Brain microvascular endothelial cell (primary cell): ENCODE results near the gene ARSG.

Source experiments
- DNase-seq: peaks from one replicate; pipeline ENCODE4 v3.0.0-alpha.2; 2020
- H3K27ac ChIP-seq: fragments of 250-450 bp; sonication (Bioruptor Pico); 2 replicates; pipeline ENCODE4 v1.5.1; 2020; ENCODE audit warnings: mild to moderate bottlenecking, moderate library complexity
- H3K27me3 ChIP-seq: fragments of 250-450 bp; sonication (Bioruptor Pico); replicated peaks from 2 replicates; pipeline ENCODE4 v1.5.1; 2020; ENCODE audit warnings: mild to moderate bottlenecking
- H3K36me3 ChIP-seq: fragments of 250-450 bp; sonication (Bioruptor Pico); replicated peaks from 2 replicates; pipeline ENCODE4 v1.5.1; 2020; ENCODE audit warnings: mild to moderate bottlenecking
- H3K4me3 ChIP-seq: 2 replicates; pipeline ENCODE4 v1.5.1; 2011; ENCODE audit warnings: low read depth, mild to moderate bottlenecking, control low read depth, low read length, moderate library complexity
- CTCF ChIP-seq: IDR thresholded peaks from 2 replicates; pipeline ENCODE4 v1.5.1; 2011; ENCODE audit warnings: low read depth, mild to moderate bottlenecking, moderate library complexity, low read length, control low read depth, inconsistent platforms; ENCODE audit errors: missing control alignments
- in situ Hi-C: cut with HindIII; loops from 2 replicates; pipeline ENCODE4 v1.10.0; 2017; ENCODE audit warnings: low sequenced_read_pairs, low pct_ligation_motif_present

Gene ARSG

GRCh38 chr17:68288375-68288774 is 2.9 kb upstream of the ARSG start:
- in situ Hi-C loops: no loop called here
- H3K36me3 ChIP-seq: no peaks in the 10 kb centered on the region
- H3K27me3 ChIP-seq: no peaks in the 10 kb centered on the region
- H3K27ac ChIP-seq: no peak overlapping the region
- DNase-seq: peak; percentile 22
- no peak overlapping the region for H3K4me3 ChIP-seq
- no peak for TF ChIP-seq CTCF

GRCh38 chr17:68288804-68289203 is 2.5 kb upstream of the ARSG start:
- Histone ChIP-seq H3K36me3 (no peaks in the 10 kb centered on the region), H3K27ac (no peak overlapping the region), H3K27me3 (no peaks in the 10 kb centered on the region), H3K4me3 (no peak overlapping the region)
- in situ Hi-C loops: no loop called here
- peak; percentile 17 for TF ChIP-seq CTCF
- DNase-seq: no peak

- no peak for DNase-seq
- Histone ChIP-seq H3K36me3 (no peaks in the 10 kb centered on the region), H3K27me3 (no peaks in the 10 kb centered on the region), H3K27ac (no peak overlapping the region), H3K4me3 (peak overlapping the region; percentile 12)
- in situ Hi-C loops: no loop called here
- TF ChIP-seq CTCF: no peak
Measured at GRCh38 chr17:68289473-68289872, 1.8 kb upstream of the ARSG start.

- Histone ChIP-seq H3K36me3 (no peaks in the 10 kb centered on the region), H3K27me3 (no peaks in the 10 kb centered on the region), H3K27ac (no peak overlapping the region), H3K4me3 (peak overlapping the region; percentile 56)
- DNase-seq: no peak
- in situ Hi-C loops: no loop called here
- no peak for TF ChIP-seq CTCF
Measured at GRCh38 chr17:68289936-68290267, 1.4 kb upstream of the ARSG start.

GRCh38 chr17:68290268-68290954 is 884 bp upstream of the ARSG start:
- in situ Hi-C loops: no loop called here
- DNase-seq: no peak
- Histone ChIP-seq H3K4me3 (peak overlapping the region; percentile 56), H3K27me3 (no peaks in the 10 kb centered on the region), H3K27ac (no peak overlapping the region), H3K36me3 (no peaks in the 10 kb centered on the region)
- TF ChIP-seq CTCF: no peak
